Type B pancreatic cell (in vitro differentiated cells): ENCODE data around the gene TMEM235. TPM values are rescaled to one million over a fixed set of nuclear protein-coding genes. Genes with fewer than 3 reads are reported as not detected.

Source experiments
- DNase-seq: peaks from one replicate; pipeline ENCODE4 v3.0.0; 2021; ENCODE audit warnings: mixed read lengths; ENCODE audit not compliant: unreplicated experiment; ENCODE audit errors: extremely low spot score
- H3K27ac Mint-ChIP-seq: 2 replicates; pipeline ENCODE4 v1.8.0; 2021; ENCODE audit warnings: mild to moderate bottlenecking, mixed read lengths
- H3K27me3 Mint-ChIP-seq: 2 replicates; pipeline ENCODE4 v1.8.0; 2021; ENCODE audit warnings: mixed read lengths
- H3K36me3 Mint-ChIP-seq: 2 replicates; pipeline ENCODE4 v1.8.0; 2021; ENCODE audit warnings: mixed read lengths
- H3K4me1 Mint-ChIP-seq: one replicate; pipeline ENCODE4 v1.8.0; 2021; ENCODE audit warnings: mixed read lengths; ENCODE audit not compliant: unreplicated experiment
- H3K4me3 Mint-ChIP-seq: 2 replicates; pipeline ENCODE4 v1.8.0; 2021; ENCODE audit warnings: mild to moderate bottlenecking, mixed read lengths
- H3K9me3 Mint-ChIP-seq: 2 replicates; pipeline ENCODE4 v1.8.0; 2021; ENCODE audit warnings: mixed read lengths
- total RNA-seq: library from RNA; stranded (reverse); gene quantifications from 2 replicates; pipeline ENCODE4 v1.2.1, GENCODE V29; 2021; ENCODE audit warnings: low replicate concordance
- TF ChIP-seq, protein P1 (sequence below): fragments of 200-600 bp; sonication (generic); conservative IDR thresholded peaks from 2 replicates; pipeline ENCODE4 v1.5.0; 2021; ENCODE audit warnings: antibody characterized with exemption, mild to moderate bottlenecking

The TMEM235 gene
- total RNA-seq, 1 donor from 2014 or later, result 0.43 TPM

DNA sequence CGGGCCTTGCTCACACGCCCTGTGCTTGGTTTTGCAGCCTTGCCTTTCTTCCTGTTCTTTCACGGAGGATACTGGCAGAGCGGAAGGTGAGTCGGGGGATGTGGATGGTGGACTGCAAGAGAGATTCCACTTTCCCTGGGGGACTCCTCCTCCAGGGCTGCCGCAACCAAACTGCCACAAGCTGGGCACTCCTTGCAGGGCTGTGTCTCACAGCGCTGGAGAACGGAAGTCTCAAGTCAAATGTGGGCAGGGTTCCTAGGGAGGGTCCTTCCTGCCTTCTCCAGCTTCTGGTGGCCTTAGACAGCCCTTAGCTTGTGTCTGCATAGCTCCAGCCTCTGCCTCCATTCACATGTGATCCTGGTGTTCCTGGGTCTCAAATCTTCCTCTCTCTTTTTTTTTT is 28.8 kb upstream of the TMEM235 start:
- Mint-ChIP-seq H3K27me3 (no peaks in the 10 kb centered on the region), H3K36me3 (peaks cover 5% of the 10 kb centered on the region), H3K4me1 (peaks cover 5% of the 10 kb centered on the region), H3K4me3 (no peak overlapping the region), H3K27ac (no peak overlapping the region), H3K9me3 (no peaks in the 10 kb centered on the region)
- TF ChIP-seq, protein P1, sequence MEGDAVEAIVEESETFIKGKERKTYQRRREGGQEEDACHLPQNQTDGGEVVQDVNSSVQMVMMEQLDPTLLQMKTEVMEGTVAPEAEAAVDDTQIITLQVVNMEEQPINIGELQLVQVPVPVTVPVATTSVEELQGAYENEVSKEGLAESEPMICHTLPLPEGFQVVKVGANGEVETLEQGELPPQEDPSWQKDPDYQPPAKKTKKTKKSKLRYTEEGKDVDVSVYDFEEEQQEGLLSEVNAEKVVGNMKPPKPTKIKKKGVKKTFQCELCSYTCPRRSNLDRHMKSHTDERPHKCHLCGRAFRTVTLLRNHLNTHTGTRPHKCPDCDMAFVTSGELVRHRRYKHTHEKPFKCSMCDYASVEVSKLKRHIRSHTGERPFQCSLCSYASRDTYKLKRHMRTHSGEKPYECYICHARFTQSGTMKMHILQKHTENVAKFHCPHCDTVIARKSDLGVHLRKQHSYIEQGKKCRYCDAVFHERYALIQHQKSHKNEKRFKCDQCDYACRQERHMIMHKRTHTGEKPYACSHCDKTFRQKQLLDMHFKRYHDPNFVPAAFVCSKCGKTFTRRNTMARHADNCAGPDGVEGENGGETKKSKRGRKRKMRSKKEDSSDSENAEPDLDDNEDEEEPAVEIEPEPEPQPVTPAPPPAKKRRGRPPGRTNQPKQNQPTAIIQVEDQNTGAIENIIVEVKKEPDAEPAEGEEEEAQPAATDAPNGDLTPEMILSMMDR, result no peak
- no peak for DNase-seq

- no peaks in the 10 kb centered on the region for H3K9me3 Mint-ChIP-seq
- TF ChIP-seq, protein P1, result no peak
- no peaks in the 10 kb centered on the region for H3K4me1 Mint-ChIP-seq
- H3K36me3 Mint-ChIP-seq, result no peaks in the 10 kb centered on the region
- DNase-seq, result no peak
- H3K4me3 Mint-ChIP-seq, result no peak overlapping the region
- no peaks in the 10 kb centered on the region for H3K27me3 Mint-ChIP-seq
- H3K27ac Mint-ChIP-seq, result no peak overlapping the region
These were observed 26.9 kb upstream of the TMEM235 start for GRCh38 chr17:78204387-78205123.

- no peak overlapping the region for H3K4me3 Mint-ChIP-seq
- no peaks in the 10 kb centered on the region for H3K4me1 Mint-ChIP-seq
- H3K9me3 Mint-ChIP-seq, result no peaks in the 10 kb centered on the region
- H3K36me3 Mint-ChIP-seq, result no peaks in the 10 kb centered on the region
- no peaks in the 10 kb centered on the region for H3K27me3 Mint-ChIP-seq
- H3K27ac Mint-ChIP-seq, result no peak overlapping the region
- TF ChIP-seq, protein P1, result no peak
- no peak for DNase-seq
These were observed 26.2 kb upstream of the TMEM235 start for GRCh38 chr17:78205124-78205775.

GRCh38 chr17:78206298-78206697 is 25.1 kb upstream of the TMEM235 start:
- Mint-ChIP-seq H3K36me3 (no peaks in the 10 kb centered on the region), H3K4me3 (no peak overlapping the region), H3K4me1 (no peaks in the 10 kb centered on the region), H3K27me3 (no peaks in the 10 kb centered on the region), H3K9me3 (no peaks in the 10 kb centered on the region), H3K27ac (no peak overlapping the region)
- TF ChIP-seq, protein P1, result no peak
- DNase-seq, result no peak

- no peaks in the 10 kb centered on the region for H3K4me1 Mint-ChIP-seq
- no peaks in the 10 kb centered on the region for H3K27me3 Mint-ChIP-seq
- H3K27ac Mint-ChIP-seq, result no peak overlapping the region
- no peak for DNase-seq
- no peaks in the 10 kb centered on the region for H3K36me3 Mint-ChIP-seq
- TF ChIP-seq, protein P1, result no peak
- no peaks in the 10 kb centered on the region for H3K9me3 Mint-ChIP-seq
- H3K4me3 Mint-ChIP-seq, result no peak overlapping the region
These were observed 22.9 kb upstream of the TMEM235 start for GRCh38 chr17:78208486-78208885.
